NCI-H2107 treated with DMSO at 0.1 percent for 48 hours (cell line): ENCODE data around the gene LHCGR.
"Not testable (repeated sequence)": the region's sequence is repeated elsewhere in the genome, so short reads cannot be mapped to it uniquely, and the experiment has no call there.

Experiments
- DNase-seq: peaks from one replicate; lab custom pipeline; 2025; ENCODE audit not compliant: unreplicated experiment; lab: John Stamatoyannopoulos, UW

The LHCGR gene

GRCh38 chr2:48747319-48747718 is 8.2 kb downstream of the LHCGR start:
- no peak for DNase-seq

DNA sequence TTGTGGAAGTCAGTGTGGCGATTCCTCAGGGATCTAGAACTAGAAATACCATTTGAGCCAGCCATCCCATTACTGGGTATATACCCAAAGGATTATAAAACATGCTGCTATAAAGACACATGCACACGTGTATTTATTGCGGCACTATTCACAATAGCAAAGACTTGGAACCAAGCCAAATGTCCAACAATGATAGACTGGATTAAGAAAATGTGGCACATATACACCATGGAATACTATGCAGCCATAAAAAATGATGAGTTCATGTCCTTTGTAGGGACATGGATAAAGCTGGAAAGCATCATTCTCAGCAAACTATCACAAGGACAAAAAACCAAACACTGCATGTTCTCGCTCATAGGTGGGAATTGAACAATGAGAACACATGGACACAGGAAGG is 16.3 kb downstream of the LHCGR start:
- not testable (repeated sequence) for DNase-seq

GRCh38 chr2:48738806-48739205 is 16.7 kb downstream of the LHCGR start:
- no peak for DNase-seq

GRCh38 chr2:48736251-48736650 is 19.3 kb downstream of the LHCGR start:
- DNase-seq, result no peak

GRCh38 chr2:48734576-48735303 is 20.8 kb downstream of the LHCGR start:
- no peak for DNase-seq

DNA sequence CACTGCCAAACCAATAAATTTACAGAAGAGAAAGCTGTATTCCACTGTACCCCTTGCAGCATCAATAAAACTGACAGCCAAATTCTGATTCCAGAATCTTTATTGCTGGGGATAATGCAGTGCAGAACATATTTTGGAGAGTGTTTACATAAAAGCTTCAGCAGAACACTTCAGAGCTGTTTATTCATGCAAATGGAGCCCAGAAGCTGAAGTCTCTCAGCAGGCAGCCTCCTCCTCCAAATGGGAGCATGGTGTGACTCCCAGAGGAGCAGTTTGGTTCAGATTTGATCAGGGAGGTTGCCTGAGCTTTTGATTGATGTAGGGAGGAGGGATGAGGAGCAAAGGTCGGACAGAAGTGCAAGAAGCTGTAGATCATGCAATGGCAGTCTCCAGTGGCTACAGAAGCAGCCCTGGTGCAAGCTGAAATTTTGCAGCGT is 22.4 kb downstream of the LHCGR start:
- DNase-seq, result peak; percentile 85

DNA sequence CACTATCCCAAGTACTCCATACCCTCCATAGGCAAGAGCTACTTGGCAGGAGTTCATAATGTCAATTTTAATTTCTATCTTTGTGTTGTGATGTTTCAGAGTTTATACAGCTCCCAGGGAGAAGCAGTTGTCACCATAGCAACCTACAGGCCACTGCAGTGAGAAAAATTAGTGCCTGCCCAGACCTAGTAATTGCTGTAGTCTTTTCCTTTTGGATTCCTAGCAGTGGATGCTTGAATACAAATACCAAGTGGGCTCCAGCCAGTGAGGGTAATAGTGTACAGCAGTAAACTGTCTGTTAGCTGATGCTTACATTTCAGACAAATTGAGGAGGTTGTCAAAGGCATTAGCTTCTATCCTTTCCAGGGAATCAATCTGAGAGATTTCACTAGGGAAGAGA is 26.7 kb downstream of the LHCGR start:
- DNase-seq, result no peak

DNA sequence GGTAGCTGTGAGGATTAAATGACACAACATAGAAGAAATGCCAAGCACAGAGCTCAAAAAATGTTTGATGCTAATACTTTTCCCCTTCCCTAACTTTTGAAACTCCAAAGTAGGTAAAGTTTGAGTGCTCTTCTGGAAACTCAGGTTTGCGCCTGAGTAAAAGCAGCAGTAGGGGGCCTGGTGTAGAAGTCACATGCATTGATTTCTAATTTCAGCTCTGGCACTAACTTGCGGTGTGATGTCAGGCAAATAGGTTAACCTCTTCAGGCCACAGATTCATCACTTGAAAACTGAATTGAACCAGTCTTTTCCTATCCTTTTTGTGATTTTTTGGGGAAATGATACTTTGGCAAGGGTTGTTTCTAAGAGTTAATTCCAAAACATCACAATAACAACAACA is 27.2 kb downstream of the LHCGR start:
- DNase-seq, result no peak

DNA sequence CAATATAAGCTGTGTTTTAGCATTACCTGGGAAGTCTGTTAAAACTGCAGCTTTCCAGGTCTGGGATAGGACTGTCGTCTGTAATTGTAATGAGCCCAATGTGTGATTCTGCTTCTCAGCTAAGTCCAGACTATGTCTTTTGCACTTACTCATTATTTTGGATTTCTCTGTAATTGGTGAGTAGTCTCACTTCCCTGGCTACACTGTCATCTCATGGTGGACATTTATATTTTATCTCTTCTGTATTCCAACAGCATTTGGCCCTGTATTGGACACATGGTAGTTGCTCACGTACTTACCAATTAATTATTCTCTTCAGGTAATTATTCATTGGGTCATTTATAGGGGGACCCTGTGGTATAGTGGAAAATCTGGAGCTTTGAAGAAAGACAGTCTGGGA is 28.0 kb downstream of the LHCGR start:
- no peak for DNase-seq

DNA sequence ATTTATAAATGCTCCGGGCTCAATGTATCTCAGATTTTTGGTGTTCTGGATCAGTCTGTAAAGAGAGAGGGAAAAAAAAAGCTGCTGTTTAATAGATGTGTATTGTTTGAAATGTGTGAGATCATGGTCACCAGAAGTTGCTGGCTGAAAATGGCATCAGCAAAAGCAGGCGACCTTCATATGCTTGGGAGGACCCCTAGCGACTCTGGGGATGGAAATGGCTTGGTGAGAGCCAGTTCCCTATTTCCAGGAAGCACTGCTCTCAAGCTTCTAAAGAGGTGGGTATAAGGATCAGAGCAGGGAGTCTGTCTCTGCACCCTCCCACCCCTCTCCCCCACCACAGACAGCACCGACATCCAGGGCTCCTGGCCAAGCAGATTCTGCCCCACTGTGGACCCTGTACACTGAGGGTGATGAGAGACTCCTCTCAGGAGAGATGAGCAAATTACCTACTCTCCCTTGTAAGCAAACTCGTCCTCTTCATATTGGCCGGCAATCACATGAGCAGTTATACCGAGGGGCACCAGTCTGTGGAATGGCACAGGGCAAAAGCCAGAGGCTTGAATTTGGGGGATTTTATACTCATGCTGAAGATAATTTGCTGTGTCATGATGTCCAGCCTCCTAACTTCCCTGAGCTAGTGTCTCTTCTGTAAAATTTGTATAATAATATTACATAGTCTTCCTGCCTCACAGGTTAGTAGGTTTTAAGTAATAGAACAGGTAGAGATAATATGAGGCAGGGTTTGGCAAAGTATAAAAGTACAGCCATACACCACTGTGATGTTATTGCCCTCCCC is 29.6 kb downstream of the LHCGR start:
- no peak for DNase-seq

DNA sequence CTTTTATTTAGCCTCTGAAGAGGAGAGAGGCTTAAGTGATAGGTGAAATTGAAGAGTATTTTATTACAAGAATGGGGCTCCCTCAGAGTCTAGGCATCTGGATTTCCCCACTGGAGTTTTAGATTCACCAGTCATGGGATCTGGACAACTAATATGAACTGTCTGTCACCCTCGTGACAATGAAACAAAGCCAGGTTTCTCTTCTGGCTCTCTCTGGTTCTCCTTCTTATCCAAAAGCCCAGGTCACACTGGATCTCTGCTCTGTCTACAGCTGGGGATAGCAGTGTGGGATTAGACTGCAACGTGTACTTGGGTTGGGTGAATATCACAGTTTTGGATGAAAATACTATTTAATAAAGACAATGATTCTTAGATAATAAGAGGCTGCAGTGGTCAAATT is 31.2 kb downstream of the LHCGR start:
- no peak for DNase-seq

DNA sequence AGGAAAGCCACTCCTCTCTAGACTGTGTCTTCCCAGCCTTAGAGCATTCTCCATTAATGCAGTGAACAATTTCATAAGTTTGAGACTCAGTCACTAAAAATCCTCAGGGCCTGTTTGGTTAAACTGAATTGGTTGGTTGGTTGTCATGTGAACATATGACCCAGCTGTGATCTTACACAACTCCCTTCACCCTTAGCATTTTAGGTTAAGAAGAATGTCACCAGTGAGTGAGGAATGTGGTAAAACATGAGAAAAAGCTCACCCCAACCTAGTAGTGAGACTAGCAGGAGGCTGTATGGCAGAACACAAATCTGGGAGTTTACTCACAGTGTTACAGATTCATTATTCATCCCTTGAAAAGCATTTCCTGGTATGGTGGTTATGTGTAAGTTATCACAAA is 32.4 kb downstream of the LHCGR start:
- no peak for DNase-seq

GRCh38 chr2:48722391-48722790 is 33.1 kb downstream of the LHCGR start:
- DNase-seq, result no peak

DNA sequence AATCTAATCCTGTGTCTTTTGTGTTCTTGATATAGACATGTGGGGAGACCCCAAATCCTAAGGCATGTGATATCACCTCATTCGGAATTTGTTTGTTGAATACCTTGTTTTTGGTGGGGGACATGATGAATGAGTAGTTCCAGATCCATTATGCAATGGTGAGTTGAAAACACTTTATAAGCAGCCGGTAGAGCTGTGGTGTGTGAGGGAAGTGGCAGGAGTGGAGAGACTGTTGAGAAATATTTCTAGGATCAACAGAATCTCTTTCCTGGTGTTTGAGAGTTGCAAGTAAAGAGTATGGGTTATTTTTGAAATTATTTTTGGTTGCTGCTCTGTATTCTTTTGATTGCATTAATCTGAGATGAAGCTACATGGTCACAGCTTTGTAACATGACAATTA is 34.4 kb downstream of the LHCGR start:
- no peak for DNase-seq

DNA sequence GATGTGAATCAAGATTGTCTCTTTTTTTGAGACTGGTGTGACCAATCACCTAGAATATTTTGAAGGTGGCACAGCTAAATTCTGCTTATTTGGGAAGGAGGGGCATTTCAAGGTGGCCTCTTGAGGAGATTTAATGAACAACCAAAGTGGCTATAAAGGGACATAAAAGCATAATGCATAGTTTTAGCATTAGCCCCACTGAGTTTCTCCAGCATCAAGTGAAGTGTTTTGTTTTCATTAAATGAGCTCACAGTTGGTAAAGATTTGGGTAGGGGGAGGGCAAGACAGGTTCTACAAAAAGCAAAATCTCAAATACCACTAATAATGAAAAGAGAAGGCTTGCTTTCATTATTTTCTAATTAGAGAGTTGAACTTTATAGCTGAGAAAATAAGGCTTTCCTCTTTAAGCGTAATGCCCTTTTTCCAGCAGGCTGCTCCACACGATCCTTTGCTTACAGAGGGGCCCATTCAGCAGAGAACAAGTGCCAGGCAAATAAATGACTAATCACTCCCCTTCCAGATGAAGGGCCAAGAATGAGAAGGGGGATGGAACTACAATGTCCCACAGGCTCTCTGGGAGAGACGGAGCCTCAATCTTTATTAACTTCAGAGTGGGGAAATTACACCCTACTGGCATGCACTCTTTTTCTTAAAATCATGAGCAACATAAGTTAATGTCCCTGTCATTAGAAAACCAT is 35.9 kb downstream of the LHCGR start:
- no peak for DNase-seq

- no peak for DNase-seq
These were observed 37.7 kb downstream of the LHCGR start for GRCh38 chr2:48717846-48718245.

DNA sequence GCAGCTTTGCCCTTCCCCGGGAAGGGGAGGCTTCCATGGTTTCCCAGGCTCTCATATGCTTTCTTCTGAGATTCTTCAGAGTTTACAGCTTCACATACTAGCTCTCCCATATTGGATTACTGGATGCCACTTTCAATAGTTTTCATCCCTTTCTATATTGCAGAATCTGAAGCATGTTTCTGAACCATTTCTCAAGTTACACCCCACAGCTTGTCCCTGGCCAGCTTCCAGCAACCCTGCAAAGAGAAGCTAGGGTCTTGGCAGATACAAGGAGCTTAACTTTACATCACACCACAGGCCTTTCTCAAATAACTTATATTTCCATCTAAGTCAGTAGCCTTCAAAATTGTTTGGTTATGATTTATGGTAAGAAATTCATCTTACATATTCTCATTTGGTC is 39.6 kb downstream of the LHCGR start:
- no peak for DNase-seq

- DNase-seq, result no peak
These were observed 40.3 kb downstream of the LHCGR start for GRCh38 chr2:48715042-48715899.

GRCh38 chr2:48714245-48714644 is 41.3 kb downstream of the LHCGR start:
- no peak for DNase-seq

GRCh38 chr2:48713647-48714046 is 41.9 kb downstream of the LHCGR start:
- DNase-seq, result no peak

DNA sequence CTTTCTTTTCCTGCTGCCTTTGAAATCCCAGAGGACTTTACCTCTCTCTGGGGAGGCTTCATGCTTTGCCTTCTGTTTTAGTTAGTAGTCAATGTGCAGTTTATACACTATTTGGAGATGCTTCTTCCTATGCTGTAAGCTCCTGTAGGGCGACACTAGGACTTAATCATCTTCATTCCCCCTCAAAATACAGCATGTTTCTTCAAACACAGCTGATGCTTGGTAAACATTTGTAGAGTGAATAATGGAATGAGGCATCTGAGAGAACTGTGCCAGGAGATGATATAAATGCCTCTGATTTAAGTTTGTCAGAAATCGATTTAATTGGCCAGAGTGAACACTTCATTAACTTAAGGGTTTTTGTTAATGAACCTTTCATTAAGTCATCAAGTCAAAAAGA is 43.4 kb downstream of the LHCGR start:
- DNase-seq, result no peak
